Mesodermal cell (in vitro differentiated cells): Measurements from ENCODE around the gene FAIM2.
"Not testable (repeated sequence)": the region's sequence is repeated elsewhere in the genome, so short reads cannot be mapped to it uniquely, and the experiment has no call there.

Experiments used
- H3K27ac ChIP-seq: 2 replicates; pipeline ENCODE4 v1.7.0; 2013; ENCODE audit warnings: mild to moderate bottlenecking, low read depth, low read length, moderate library complexity; ENCODE audit not compliant: severe bottlenecking
- H3K36me3 ChIP-seq: 2 replicates; pipeline ENCODE4 v1.7.1; 2013; ENCODE audit warnings: mild to moderate bottlenecking, low read length, moderate library complexity; ENCODE audit not compliant: control insufficient read depth, insufficient read depth
- H3K4me1 ChIP-seq: one replicate; pipeline ENCODE4 v1.7.1; 2013; ENCODE audit warnings: mild to moderate bottlenecking, low read length; ENCODE audit not compliant: insufficient read depth, control insufficient read depth, poor library complexity, severe bottlenecking
- H3K4me3 ChIP-seq: 2 replicates; pipeline ENCODE4 v1.7.0; 2013; ENCODE audit warnings: low read length, control low read depth, mild to moderate bottlenecking; ENCODE audit not compliant: insufficient read depth, poor library complexity, severe bottlenecking; ENCODE audit errors: extremely low read depth
- H3K9me3 ChIP-seq: 2 replicates; pipeline ENCODE4 v1.7.1; 2013; ENCODE audit warnings: mild to moderate bottlenecking, low read length, moderate library complexity; ENCODE audit not compliant: control insufficient read depth
- WGBS, 2 experiments: methylation state at CpG; one replicate each; pipeline ENCODE4 v1.1.5; 2013; ENCODE audit warnings: missing lambda C conversion rate in 2 of 2; ENCODE audit not compliant: insufficient coverage in 2 of 2; 5-methylcytosine and 5-hydroxymethylcytosine counted together

FAIM2 gene

GRCh38 chr12:49885663-49886461 is 17.8 kb downstream of the FAIM2 start:
- H3K4me1 ChIP-seq = peaks cover 16% of the 10 kb centered on the region
- 85 to 93% methylated on average over 9 to 15 of the region's 16 CpGs for WGBS, 2 experiments
- H3K36me3 ChIP-seq = no peaks in the 10 kb centered on the region
- no peak overlapping the region for H3K27ac ChIP-seq
- no peak overlapping the region for H3K4me3 ChIP-seq
- H3K9me3 ChIP-seq = no peaks in the 10 kb centered on the region

GRCh38 chr12:49885118-49885517 is 18.6 kb downstream of the FAIM2 start:
- no peaks in the 10 kb centered on the region for H3K36me3 ChIP-seq
- peaks cover 16% of the 10 kb centered on the region for H3K4me1 ChIP-seq
- WGBS, 2 experiments = 43 to 50% methylated on average over 1 to 5 of the region's 6 CpGs
- H3K9me3 ChIP-seq = no peaks in the 10 kb centered on the region
- no peak overlapping the region for H3K27ac ChIP-seq
- no peak overlapping the region for H3K4me3 ChIP-seq

GRCh38 chr12:49882851-49883464 is 20.7 kb downstream of the FAIM2 start:
- H3K27ac ChIP-seq = peak overlapping the region; percentile 2
- no peaks in the 10 kb centered on the region for H3K36me3 ChIP-seq
- no peaks in the 10 kb centered on the region for H3K9me3 ChIP-seq
- H3K4me1 ChIP-seq = peaks cover 16% of the 10 kb centered on the region
- WGBS, 2 experiments = 47 to 48% methylated on average over 7 to 9 of the region's 9 CpGs
- H3K4me3 ChIP-seq = no peak overlapping the region

GRCh38 chr12:49882248-49882850 is 21.4 kb downstream of the FAIM2 start:
- H3K27ac ChIP-seq = peak overlapping the region; percentile 2
- 36 to 58% methylated on average over 5 to 7 of the region's 8 CpGs for WGBS, 2 experiments
- no peaks in the 10 kb centered on the region for H3K36me3 ChIP-seq
- H3K9me3 ChIP-seq = no peaks in the 10 kb centered on the region
- H3K4me3 ChIP-seq = no peak overlapping the region
- H3K4me1 ChIP-seq = peaks cover 16% of the 10 kb centered on the region

GRCh38 chr12:49881415-49882247 is 22.1 kb downstream of the FAIM2 start:
- WGBS, 2 experiments = 94 to 95% methylated on average over 7 to 8 of the region's 16 CpGs
- no peaks in the 10 kb centered on the region for H3K36me3 ChIP-seq
- H3K27ac ChIP-seq = no peak overlapping the region
- H3K4me1 ChIP-seq = peaks cover 16% of the 10 kb centered on the region
- H3K4me3 ChIP-seq = no peak overlapping the region
- H3K9me3 ChIP-seq = no peaks in the 10 kb centered on the region

- 95 to 96% methylated on average over 5 of the region's 5 CpGs for WGBS, 2 experiments
- peaks cover 16% of the 10 kb centered on the region for H3K4me1 ChIP-seq
- H3K4me3 ChIP-seq = no peak overlapping the region
- H3K9me3 ChIP-seq = no peaks in the 10 kb centered on the region
- no peaks in the 10 kb centered on the region for H3K36me3 ChIP-seq
- no peak overlapping the region for H3K27ac ChIP-seq
Measured at GRCh38 chr12:49880756-49881414, 22.8 kb downstream of the FAIM2 start.

GRCh38 chr12:49879065-49879464 is 24.6 kb downstream of the FAIM2 start:
- H3K36me3 ChIP-seq, H3K9me3 ChIP-seq, H3K27ac ChIP-seq, H3K4me3 ChIP-seq: not testable (repeated sequence)
- WGBS, 2 experiments = 100% methylated on average over 1 to 2 of the region's 2 CpGs
- peaks cover 16% of the 10 kb centered on the region for H3K4me1 ChIP-seq

GRCh38 chr12:49878021-49878420 is 25.7 kb downstream of the FAIM2 start:
- H3K4me1 ChIP-seq = peaks cover 10% of the 10 kb centered on the region
- no peaks in the 10 kb centered on the region for H3K36me3 ChIP-seq
- 14% methylated on average over 1 of the region's 2 CpGs; no CpG with 5 or more reads in 1 of the 2 experiments for WGBS, 2 experiments
- H3K4me3 ChIP-seq = no peak overlapping the region
- no peaks in the 10 kb centered on the region for H3K9me3 ChIP-seq
- H3K27ac ChIP-seq = no peak overlapping the region

- Histone ChIP-seq H3K4me3 (no peak overlapping the region), H3K27ac (no peak overlapping the region), H3K4me1 (peaks cover 2% of the 10 kb centered on the region), H3K9me3 (no peaks in the 10 kb centered on the region), H3K36me3 (no peaks in the 10 kb centered on the region)
- WGBS, 2 experiments = 90 to 91% methylated on average over 3 of the region's 5 CpGs
Measured at GRCh38 chr12:49877066-49877465, 26.6 kb downstream of the FAIM2 start.

GRCh38 chr12:49876070-49876469 is 27.6 kb downstream of the FAIM2 start:
- Histone ChIP-seq H3K4me1 (no peaks in the 10 kb centered on the region), H3K27ac (no peak overlapping the region), H3K36me3 (no peaks in the 10 kb centered on the region), H3K9me3 (no peaks in the 10 kb centered on the region), H3K4me3 (no peak overlapping the region)
- WGBS, 2 experiments = 90 to 95% methylated on average over 3 of the region's 3 CpGs
